NCI-H2029 (cell line): ENCODE measurements around the gene RBM19.

Experiments
- DNase-seq: peaks from one replicate; lab custom pipeline; 2025; lab: John Stamatoyannopoulos, UW

RBM19 gene

GRCh38 chr12:113777751-113778150 is 188.4 kb downstream of the RBM19 start:
- DNase-seq, result no peak

GRCh38 chr12:113776536-113776935 is 189.6 kb downstream of the RBM19 start:
- no peak for DNase-seq

- DNase-seq, result no peak
Observed at GRCh38 chr12:113774526-113774925, 191.6 kb downstream of the RBM19 start.

GRCh38 chr12:113772505-113773030 is 193.6 kb downstream of the RBM19 start:
- no peak for DNase-seq

GRCh38 chr12:113770389-113770865 is 195.7 kb downstream of the RBM19 start:
- no peak for DNase-seq

- no peak for DNase-seq
Observed at GRCh38 chr12:113769305-113769704, 196.8 kb downstream of the RBM19 start.

GRCh38 chr12:113768850-113769249 is 197.3 kb downstream of the RBM19 start:
- no peak for DNase-seq

GRCh38 chr12:113766879-113767878 is 198.9 kb downstream of the RBM19 start:
- DNase-seq, result no peak
